GM19043 (cell line): ENCODE results near the gene KLC1.

ENCODE experiments used
- ATAC-seq: cut with Tn5 transposase; IDR thresholded peaks from one replicate; pipeline ENCODE4 v1.9.1; 2021; ENCODE audit warnings: low read depth; ENCODE audit not compliant: unreplicated experiment

Gene KLC1

DNA sequence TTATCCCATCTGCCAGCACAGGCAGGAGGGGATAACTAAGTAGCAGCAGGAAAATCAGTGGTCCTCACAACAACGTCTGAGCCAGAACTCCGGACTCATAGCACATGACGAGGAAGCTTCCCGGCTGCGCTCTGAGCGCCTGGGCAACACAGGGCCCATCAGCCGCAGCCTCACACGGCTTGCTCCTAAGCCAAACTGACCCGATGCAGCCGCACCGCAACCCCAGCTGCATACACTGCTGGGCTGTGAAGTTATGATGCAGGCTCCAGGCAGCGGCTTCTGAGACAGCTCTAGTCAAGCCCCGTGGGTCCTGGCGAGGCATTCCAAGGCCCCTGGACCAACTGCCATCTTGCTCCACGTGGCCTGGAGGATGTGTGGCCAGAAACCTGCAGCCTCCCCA is 114.7 kb downstream of the KLC1 start:
- no peak for ATAC-seq

DNA sequence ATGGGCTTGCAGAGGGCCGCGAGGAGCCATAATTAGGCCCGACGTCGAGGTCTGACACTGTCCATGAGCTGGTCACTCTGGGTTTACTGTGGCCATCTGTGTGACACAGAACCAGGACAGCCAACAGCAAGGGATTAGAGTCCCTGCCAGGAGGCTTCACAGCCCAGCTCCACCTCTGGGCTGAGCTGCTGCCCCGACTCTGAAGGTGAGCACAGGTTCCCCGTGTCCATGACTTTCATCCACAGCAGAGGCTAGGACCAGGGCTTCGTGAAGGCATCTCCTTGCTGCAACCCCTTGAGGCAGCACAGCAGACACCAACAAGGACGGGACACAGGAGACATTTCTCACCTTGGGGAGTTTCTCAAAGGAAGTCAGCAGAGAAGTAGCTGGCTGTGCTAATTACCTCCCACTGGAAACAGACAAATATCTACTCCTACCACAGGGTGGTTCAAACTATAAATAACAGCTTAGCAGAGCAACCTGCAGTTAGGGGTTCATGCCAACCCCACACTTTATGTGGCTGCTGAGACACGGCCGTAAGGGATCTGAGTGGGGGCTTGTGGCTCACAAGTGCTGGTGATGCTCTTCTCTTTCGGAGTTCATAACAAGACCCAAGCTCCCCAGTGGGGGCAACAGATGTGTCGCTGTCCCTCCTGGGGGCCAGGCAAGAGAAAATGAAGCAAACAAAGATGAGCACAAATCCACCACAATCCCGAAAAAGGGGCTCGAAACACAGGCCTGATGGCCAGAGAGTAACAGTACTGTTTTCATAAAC is 115.8 kb downstream of the KLC1 start:
- no peak for ATAC-seq

DNA sequence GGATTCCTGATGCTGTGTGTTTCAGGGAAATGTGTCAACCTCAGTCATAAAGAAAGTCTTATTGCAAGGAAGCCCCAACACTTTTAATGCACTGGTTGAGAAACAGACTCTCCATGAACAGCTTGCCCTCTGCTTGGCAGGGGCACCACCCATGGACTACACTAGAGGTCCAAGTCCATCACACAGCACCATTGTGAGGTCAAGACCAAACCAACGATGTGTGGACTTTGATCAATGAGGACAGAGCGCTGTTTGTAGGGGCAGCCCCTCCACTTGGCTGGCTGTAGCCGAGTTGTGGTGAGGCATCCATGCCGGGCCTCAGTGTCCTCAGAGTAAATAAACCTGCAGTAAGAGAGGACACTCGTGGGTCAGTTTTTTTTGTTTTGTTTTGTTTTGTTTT is 116.4 kb downstream of the KLC1 start:
- ATAC-seq: no peak

DNA sequence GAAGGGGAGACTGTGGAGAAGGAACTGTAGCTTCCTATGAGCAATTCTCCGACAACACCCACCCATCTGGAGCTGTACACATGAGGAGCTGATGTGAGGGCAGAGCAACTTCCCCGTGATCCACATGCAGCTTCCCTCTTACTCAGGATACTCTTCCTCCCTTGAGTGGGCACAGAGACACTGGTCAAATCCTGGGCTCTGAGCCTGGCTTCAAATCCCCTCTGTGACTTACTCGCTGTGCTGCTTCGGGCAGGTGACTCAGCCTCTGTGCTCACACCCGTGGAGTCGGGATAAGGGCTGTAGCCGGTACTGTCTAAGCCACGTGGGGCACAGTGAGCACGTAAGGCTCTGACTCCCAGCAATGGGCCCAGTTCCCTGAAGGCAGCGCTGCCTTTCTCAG is 117.7 kb downstream of the KLC1 start:
- no peak for ATAC-seq

DNA sequence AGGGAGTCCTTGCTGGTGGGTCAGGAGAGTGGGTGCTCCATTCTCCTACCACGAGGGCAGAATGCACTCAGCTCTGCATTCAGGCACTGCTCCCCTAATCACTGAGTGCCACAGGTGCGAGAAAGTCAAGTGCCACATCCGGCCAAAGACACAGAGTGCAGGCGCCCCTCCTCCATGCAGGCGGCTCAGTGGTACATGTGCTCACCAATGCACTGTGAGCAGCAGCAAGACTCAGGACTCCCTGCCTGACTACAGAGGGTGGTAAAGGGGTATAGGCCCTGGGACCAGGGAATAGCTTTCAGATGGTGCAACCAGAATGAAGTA is 119.5 kb downstream of the KLC1 start:
- ATAC-seq: no peak

DNA sequence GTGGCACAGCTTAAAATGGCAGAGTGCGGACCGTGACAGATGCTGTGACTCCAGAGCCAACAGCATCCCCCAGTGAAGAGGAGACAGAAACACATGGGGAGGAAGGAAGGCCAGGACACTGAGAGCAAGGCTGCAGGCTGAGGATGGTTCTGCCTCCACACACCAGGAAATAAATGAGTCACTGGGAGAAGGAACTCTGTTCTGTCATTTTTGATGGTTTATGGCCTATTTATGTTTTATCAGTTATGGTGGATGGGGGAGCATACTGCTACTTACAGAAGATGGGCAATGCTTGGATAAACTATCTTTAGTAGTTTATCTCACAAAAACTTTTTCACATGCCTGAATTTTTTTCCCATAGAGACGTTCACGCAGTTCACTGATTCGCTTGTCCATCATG is 120.4 kb downstream of the KLC1 start:
- no peak for ATAC-seq

DNA sequence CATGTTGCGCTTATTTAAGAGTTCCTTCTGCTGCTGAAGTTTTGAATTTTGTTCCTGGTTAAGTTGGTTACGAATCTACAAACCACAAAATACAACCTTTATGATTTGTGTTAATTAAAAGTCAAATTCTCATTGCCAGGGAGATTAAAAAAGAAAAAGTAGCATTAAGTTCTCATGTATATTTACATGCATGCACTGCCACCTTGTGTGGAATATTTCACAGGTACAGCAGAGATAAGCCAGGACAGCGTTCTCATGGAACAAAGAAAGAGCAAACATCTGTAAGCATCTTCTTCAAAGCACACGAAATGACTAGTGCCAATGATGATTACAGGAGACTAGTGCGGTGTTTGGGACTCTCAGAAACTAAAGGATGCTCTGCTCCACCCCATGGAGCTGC is 120.8 kb downstream of the KLC1 start:
- ATAC-seq: no peak
